K562 (cell line): Measurements from ENCODE around the gene IGFBP4. TPM values are rescaled to one million over a fixed set of nuclear protein-coding genes. Genes with fewer than 3 reads are reported as not detected.

ENCODE experiments used
- ATAC-seq: fragments of 200-7000 bp; cut with Tn5 transposase; 3 replicates; pipeline ENCODE4 v1.9.1; 2020; ENCODE audit warnings: moderate library complexity
- BruUV-seq: library from RNA; stranded (reverse); fragments of 400-500 nt; replicated peaks from 2 replicates; lab custom pipeline; 2021; lab: Mats Ljungman, UMichigan
- CTCF ChIA-PET: fragments of 300-600 bp; formaldehyde crosslinking; extraction: SDS; loops from one replicate; lab custom pipeline; 2021; ENCODE audit warnings: low intra/inter-chr PET ratio; lab: Yijun Ruan, JAX
- POLR2A ChIA-PET: fragments of 300-600, 350-650 bp; sonication (Branson Sonifier 250); formaldehyde crosslinking; extraction: SDS; loops from one replicate; lab custom pipeline; 2021; ENCODE audit warnings: antibody characterized with exemption, inconsistent platforms; lab: Yijun Ruan, JAX
- DNase-seq, 4 experiments: peaks; one replicate each; pipeline versions ENCODE4 v3.0.0 to v3.0.0-alpha.2; 2011 to 2018; ENCODE audit warnings: low spot score in 3 of 4, mixed read lengths in 3 of 4; ENCODE audit errors: extremely low read depth in 1 of 4
- FAIRE-seq: peaks from 2 replicates; lab custom pipeline; 2011; peaks lifted over from hg19 to GRCh38; lab: Jason Lieb, UNC
- H2AFZ ChIP-seq: 2 replicates; pipeline ENCODE4 v1.6.0; 2011; ENCODE audit warnings: low read depth, low read length, control low read depth, inconsistent platforms
- H3K27ac ChIP-seq: fragments of 200-600 bp; 3 replicates; pipeline ENCODE4 v1.8.0; 2011; ENCODE audit warnings: low read depth, mild to moderate bottlenecking, control low read depth, inconsistent platforms, low read length, moderate library complexity, mixed read lengths; ENCODE audit errors: extremely low read depth
- H3K27me3 ChIP-seq, 2 experiments: fragments of 300-600 bp in 1 of 2; 2 replicates in 1 of 2; 3 replicates in 1 of 2; pipeline versions ENCODE4 v1.6.0 to v1.8.0; 2011; ENCODE audit warnings: inconsistent platforms in 2 of 2, low read length in 2 of 2, mild to moderate bottlenecking in 1 of 2, mixed read lengths in 1 of 2, moderate library complexity in 1 of 2; ENCODE audit not compliant: control insufficient read depth in 2 of 2, insufficient read depth in 2 of 2
- H3K36me3 ChIP-seq: fragments of 300-600 bp; 3 replicates; pipeline ENCODE4 v1.8.0; 2011; ENCODE audit warnings: mild to moderate bottlenecking, low read length, inconsistent platforms; ENCODE audit not compliant: control insufficient read depth, insufficient read depth
- H3K4me1 ChIP-seq, 2 experiments: fragments of 200-600 bp in 1 of 2; replicated peaks in 1 of 2; 2 replicates in 1 of 2; 3 replicates in 1 of 2; pipeline versions ENCODE4 v1.5.1 to v1.8.0; 2011; ENCODE audit warnings: inconsistent platforms in 2 of 2, low read length in 2 of 2, mild to moderate bottlenecking in 1 of 2, mixed read lengths in 1 of 2, moderate library complexity in 1 of 2; ENCODE audit not compliant: control insufficient read depth in 2 of 2, insufficient read depth in 2 of 2
- H3K4me2 ChIP-seq: 2 replicates; pipeline ENCODE4 v1.6.1; 2011; ENCODE audit warnings: low read length, control low read depth, inconsistent platforms, mixed read lengths; ENCODE audit not compliant: insufficient read depth
- H3K4me3 ChIP-seq: fragments of 200-600 bp; sonication (generic), shearing (Covaris generic); 2 replicates; pipeline ENCODE4 v1.5.1; 2016; ENCODE audit warnings: control low read depth, inconsistent platforms
- H3K79me2 ChIP-seq: fragments of 200-600 bp; 3 replicates; pipeline ENCODE4 v1.8.0; 2011; ENCODE audit warnings: low read length, inconsistent platforms; ENCODE audit not compliant: control insufficient read depth, insufficient read depth
- H3K9ac ChIP-seq, 2 experiments: 2 replicates each; pipeline versions ENCODE4 v1.6.0 to v1.6.1; 2011; ENCODE audit warnings: low read depth in 2 of 2, low read length in 2 of 2, control low read depth in 1 of 2, inconsistent platforms in 1 of 2, mild to moderate bottlenecking in 1 of 2, mixed read lengths in 1 of 2; ENCODE audit not compliant: insufficient read depth in 1 of 2
- H3K9me1 ChIP-seq: one replicate; pipeline ENCODE4 v1.6.0; 2011; ENCODE audit warnings: inconsistent platforms, mild to moderate bottlenecking, low read length, moderate library complexity; ENCODE audit not compliant: control insufficient read depth, insufficient read depth
- H3K9me3 ChIP-seq: replicated peaks from 2 replicates; pipeline ENCODE4 v1.5.1; 2011; ENCODE audit warnings: low read depth, low read length, inconsistent platforms; ENCODE audit not compliant: control insufficient read depth, insufficient read depth
- H4K20me1 ChIP-seq: replicated peaks from 2 replicates; pipeline ENCODE4 v1.6.1; 2011; ENCODE audit warnings: low read length, inconsistent platforms, mixed read lengths; ENCODE audit not compliant: control insufficient read depth, insufficient read depth
- ARID1B ChIP-seq: fragments of 450-650 bp; IDR thresholded peaks from 2 replicates; pipeline ENCODE4 v1.6.1; 2016; ENCODE audit warnings: antibody characterized with exemption, mild to moderate bottlenecking, inconsistent platforms
- CBFB ChIP-seq: sonication (generic); formaldehyde crosslinking; IDR thresholded peaks from 2 replicates; pipeline ENCODE4 v1.4.0; 2020; ENCODE audit warnings: mild to moderate bottlenecking, missing genetic modification reagents
- HCFC1 ChIP-seq: IDR thresholded peaks from 2 replicates; pipeline ENCODE4 v1.6.1; 2012; ENCODE audit warnings: low read depth, low read length, improper control_type of control experiment
- KHSRP ChIP-seq: fragments of 450-650 bp; IDR thresholded peaks from 2 replicates; pipeline ENCODE4 v1.6.1; 2017
- KLF1 ChIP-seq: fragments of 450-650 bp; IDR thresholded peaks from 2 replicates; pipeline ENCODE4 v1.6.1; 2016; ENCODE audit warnings: missing genetic modification characterization, missing compliant biosample characterization
- MTA2 ChIP-seq: fragments of 450-650 bp; IDR thresholded peaks from 2 replicates; pipeline ENCODE4 v1.6.1; 2016; ENCODE audit warnings: low read depth
- PHB2 ChIP-seq: fragments of 450-650 bp; IDR thresholded peaks from 2 replicates; pipeline ENCODE4 v1.6.1; 2017; ENCODE audit warnings: low read depth
- PRPF4 ChIP-seq: fragments of 200-400 bp; formaldehyde crosslinking; IDR thresholded peaks from one replicate; pipeline ENCODE4 v1.6.1; 2017; ENCODE audit warnings: low read length, low read depth, mild to moderate bottlenecking; ENCODE audit not compliant: insufficient read depth, poor library complexity, severe bottlenecking
- SIRT6 ChIP-seq: IDR thresholded peaks from one replicate; pipeline ENCODE4 v1.6.1; 2012; ENCODE audit warnings: low read depth, mild to moderate bottlenecking, control low read depth, inconsistent platforms, low read length, moderate library complexity
- SP1 ChIP-seq: sonication (generic); formaldehyde crosslinking; IDR thresholded peaks from 2 replicates; pipeline ENCODE4 v1.8.1; 2022; ENCODE audit warnings: mild to moderate bottlenecking, missing genetic modification reagents
- ZNF121 ChIP-seq: sonication (generic); formaldehyde crosslinking; conservative IDR thresholded peaks from 2 replicates; pipeline ENCODE4 v1.8.0; 2022; ENCODE audit warnings: missing genetic modification reagents
- ZNF316 ChIP-seq: fragments of 450-650 bp; IDR thresholded peaks from 2 replicates; pipeline ENCODE4 v1.6.1; 2016
- ZNF436 ChIP-seq: fragments of 250-450, 450-650 bp; sonication (Bioruptor Pico); formaldehyde crosslinking; IDR thresholded peaks from 2 replicates; pipeline ENCODE4 v1.7.0; 2020; ENCODE audit warnings: mild to moderate bottlenecking
- WGBS: fragments of 100-300 bp; shearing (Covaris generic); methylation state at CpG from one replicate; pipeline ENCODE4 v1.1.6; 2016; ENCODE audit warnings: low coverage, mixed read lengths; ENCODE audit not compliant: insufficient coverage; ENCODE audit errors: missing lambda C conversion rate; 5-methylcytosine and 5-hydroxymethylcytosine counted together
- in situ Hi-C: fragments of 300-500 bp; cut with MboI; formaldehyde crosslinking; loops from 4 replicates; pipeline ENCODE4 v1.15.0; 2018; ENCODE audit warnings: inconsistent platforms, mixed read lengths
- intact Hi-C: fragments of 100-400 bp; cut with micrococcal nuclease; formaldehyde crosslinking; loops from 2 replicates; pipeline ENCODE4 v1.14.2; 2022
- polyA plus RNA-seq, 8 experiments: library from polyadenylated mRNA; depleted of rRNA in 4 of 8; stranded (reverse) in 5 of 8; unstranded in 3 of 8; fragments of >200 nt; fragmentation: Nextera tagmentation in 2 of 8; fragmentation: Illumina TruSeq in 1 of 8; extraction: Ambion mirVana in 2 of 8; extraction: Trizol in 1 of 8; gene quantifications; 2 replicates each; pipeline versions ENCODE4 v1.2.1 to v1.2.3, GENCODE V29; 2011 to 2014; ENCODE audit warnings: inconsistent platforms in 1 of 8, missing spikeins in 1 of 8
- total RNA-seq, 7 experiments: library from RNA; depleted of rRNA in 6 of 7; stranded (reverse); fragments of >200 nt in 6 of 7; fragmentation: Illumina TruSeq in 2 of 7; extraction: Trizol in 2 of 7; gene quantifications; 2 replicates each; pipeline versions ENCODE4 v1.2.1 to v1.2.3, GENCODE V29; 2011 to 2021; ENCODE audit warnings: low replicate concordance in 1 of 7
- TF ChIP-seq, protein P1 (sequence below): fragments of 250-450 bp; sonication (Bioruptor Pico); IDR thresholded peaks from 2 replicates; pipeline ENCODE4 v1.5.0; 2020; ENCODE audit warnings: mild to moderate bottlenecking, borderline replicate concordance
- TF ChIP-seq, protein P2 (sequence below): IDR thresholded peaks from 2 replicates; pipeline ENCODE4 v1.6.1; 2011; ENCODE audit warnings: borderline replicate concordance, low read depth, mild to moderate bottlenecking, moderate library complexity, low read length; ENCODE audit not compliant: insufficient read depth, poor library complexity, severe bottlenecking
- TF ChIP-seq, protein P3 (sequence below): IDR thresholded peaks from 2 replicates; pipeline ENCODE4 v1.6.1; 2011; ENCODE audit not compliant: insufficient read length; ENCODE audit errors: extremely low read depth
- TF ChIP-seq, protein P4 (sequence below): fragments of 250-450 bp; sonication (Bioruptor Pico); IDR thresholded peaks from 2 replicates; pipeline ENCODE4 v1.5.0; 2021; ENCODE audit warnings: mild to moderate bottlenecking, borderline replicate concordance

Gene IGFBP4
- total and polyA plus RNA-seq, 9 of the 15 experiments (the other 6 are each of a cell fraction or from before 2014, with no cell fraction given), result 8.8 to 99.8 (median 18.6) TPM

DNA sequence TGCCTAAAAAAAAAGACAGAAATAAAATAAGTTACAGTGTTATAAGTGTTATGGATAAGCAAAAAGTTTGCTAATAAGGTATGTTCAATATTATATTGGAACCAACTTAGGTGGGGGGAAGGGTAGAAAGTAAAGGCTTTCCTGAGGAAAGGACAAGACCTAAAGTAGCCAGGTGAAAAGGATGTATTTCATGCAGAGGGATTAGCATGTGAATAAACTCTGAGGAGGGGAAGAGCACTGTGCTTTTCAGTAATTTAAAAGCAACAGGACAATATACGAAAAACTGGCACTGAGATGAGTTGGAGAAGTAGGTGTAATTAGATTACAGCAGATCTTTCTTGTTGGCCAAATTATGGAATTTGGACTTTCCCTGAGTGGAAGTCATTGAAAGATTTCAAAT is 33.2 kb upstream of the IGFBP4 start:
- BruUV-seq, result no TSS peak
- H3K4me1 ChIP-seq, result no peaks in the 10 kb centered on the region; a peak in 2 of 5 replicates
- no peaks in the 10 kb centered on the region for H3K9me3 ChIP-seq
- WGBS, result 100% methylated on average over 1 of the region's 1 CpG
- no peak overlapping the region for H2AFZ ChIP-seq
- H4K20me1 ChIP-seq, result no peaks in the 10 kb centered on the region
- CTCF ChIA-PET, result no interaction called here
- H3K27ac ChIP-seq, result no peak overlapping the region
- H3K4me3 ChIP-seq, result no peak overlapping the region
- no peaks in the 10 kb centered on the region for H3K27me3 ChIP-seq
- intact Hi-C loops (no loop called here), in situ Hi-C loops (no loop called here)
- no peak overlapping the region for H3K4me2 ChIP-seq
- DNase-seq (no peak), FAIRE-seq (no peak), ATAC-seq (no peak)
- no peak overlapping the region for H3K9ac ChIP-seq
- H3K79me2 ChIP-seq, result peaks cover 18% of the 10 kb centered on the region
- peaks cover 91% of the 10 kb centered on the region for H3K36me3 ChIP-seq
- no peaks in the 10 kb centered on the region for H3K9me1 ChIP-seq
- POLR2A ChIA-PET, result interaction anchor here (1.2 to 4.4 kb wide), 2 partner anchors 8 to 13 kb away, joined by 3 to 27 read pairs; partner anchors contain the start of gene TOP2A
- TF ChIP-seq ARID1B (no peak), ZNF316 (no peak), CBFB (CRISPR knock-in tag) (no peak), ZNF436 (CRISPR knock-in tag) (no peak), SIRT6 (no peak), KLF1 (tag) (no peak), PHB2 (no peak), SP1 (CRISPR knock-in tag) (no peak), PRPF4 (no peak), KHSRP (no peak), MTA2 (no peak), ZNF121 (CRISPR knock-in tag) (no peak), HCFC1 (no peak)
- TF ChIP-seq, protein P1, sequence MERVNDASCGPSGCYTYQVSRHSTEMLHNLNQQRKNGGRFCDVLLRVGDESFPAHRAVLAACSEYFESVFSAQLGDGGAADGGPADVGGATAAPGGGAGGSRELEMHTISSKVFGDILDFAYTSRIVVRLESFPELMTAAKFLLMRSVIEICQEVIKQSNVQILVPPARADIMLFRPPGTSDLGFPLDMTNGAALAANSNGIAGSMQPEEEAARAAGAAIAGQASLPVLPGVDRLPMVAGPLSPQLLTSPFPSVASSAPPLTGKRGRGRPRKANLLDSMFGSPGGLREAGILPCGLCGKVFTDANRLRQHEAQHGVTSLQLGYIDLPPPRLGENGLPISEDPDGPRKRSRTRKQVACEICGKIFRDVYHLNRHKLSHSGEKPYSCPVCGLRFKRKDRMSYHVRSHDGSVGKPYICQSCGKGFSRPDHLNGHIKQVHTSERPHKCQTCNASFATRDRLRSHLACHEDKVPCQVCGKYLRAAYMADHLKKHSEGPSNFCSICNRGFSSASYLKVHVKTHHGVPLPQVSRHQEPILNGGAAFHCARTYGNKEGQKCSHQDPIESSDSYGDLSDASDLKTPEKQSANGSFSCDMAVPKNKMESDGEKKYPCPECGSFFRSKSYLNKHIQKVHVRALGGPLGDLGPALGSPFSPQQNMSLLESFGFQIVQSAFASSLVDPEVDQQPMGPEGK (CRISPR knock-in tag), result no peak
- TF ChIP-seq, protein P2, sequence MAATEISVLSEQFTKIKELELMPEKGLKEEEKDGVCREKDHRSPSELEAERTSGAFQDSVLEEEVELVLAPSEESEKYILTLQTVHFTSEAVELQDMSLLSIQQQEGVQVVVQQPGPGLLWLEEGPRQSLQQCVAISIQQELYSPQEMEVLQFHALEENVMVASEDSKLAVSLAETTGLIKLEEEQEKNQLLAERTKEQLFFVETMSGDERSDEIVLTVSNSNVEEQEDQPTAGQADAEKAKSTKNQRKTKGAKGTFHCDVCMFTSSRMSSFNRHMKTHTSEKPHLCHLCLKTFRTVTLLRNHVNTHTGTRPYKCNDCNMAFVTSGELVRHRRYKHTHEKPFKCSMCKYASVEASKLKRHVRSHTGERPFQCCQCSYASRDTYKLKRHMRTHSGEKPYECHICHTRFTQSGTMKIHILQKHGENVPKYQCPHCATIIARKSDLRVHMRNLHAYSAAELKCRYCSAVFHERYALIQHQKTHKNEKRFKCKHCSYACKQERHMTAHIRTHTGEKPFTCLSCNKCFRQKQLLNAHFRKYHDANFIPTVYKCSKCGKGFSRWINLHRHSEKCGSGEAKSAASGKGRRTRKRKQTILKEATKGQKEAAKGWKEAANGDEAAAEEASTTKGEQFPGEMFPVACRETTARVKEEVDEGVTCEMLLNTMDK, result no peak
- TF ChIP-seq, protein P3, sequence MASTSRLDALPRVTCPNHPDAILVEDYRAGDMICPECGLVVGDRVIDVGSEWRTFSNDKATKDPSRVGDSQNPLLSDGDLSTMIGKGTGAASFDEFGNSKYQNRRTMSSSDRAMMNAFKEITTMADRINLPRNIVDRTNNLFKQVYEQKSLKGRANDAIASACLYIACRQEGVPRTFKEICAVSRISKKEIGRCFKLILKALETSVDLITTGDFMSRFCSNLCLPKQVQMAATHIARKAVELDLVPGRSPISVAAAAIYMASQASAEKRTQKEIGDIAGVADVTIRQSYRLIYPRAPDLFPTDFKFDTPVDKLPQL, result no peak
- TF ChIP-seq, protein P4, sequence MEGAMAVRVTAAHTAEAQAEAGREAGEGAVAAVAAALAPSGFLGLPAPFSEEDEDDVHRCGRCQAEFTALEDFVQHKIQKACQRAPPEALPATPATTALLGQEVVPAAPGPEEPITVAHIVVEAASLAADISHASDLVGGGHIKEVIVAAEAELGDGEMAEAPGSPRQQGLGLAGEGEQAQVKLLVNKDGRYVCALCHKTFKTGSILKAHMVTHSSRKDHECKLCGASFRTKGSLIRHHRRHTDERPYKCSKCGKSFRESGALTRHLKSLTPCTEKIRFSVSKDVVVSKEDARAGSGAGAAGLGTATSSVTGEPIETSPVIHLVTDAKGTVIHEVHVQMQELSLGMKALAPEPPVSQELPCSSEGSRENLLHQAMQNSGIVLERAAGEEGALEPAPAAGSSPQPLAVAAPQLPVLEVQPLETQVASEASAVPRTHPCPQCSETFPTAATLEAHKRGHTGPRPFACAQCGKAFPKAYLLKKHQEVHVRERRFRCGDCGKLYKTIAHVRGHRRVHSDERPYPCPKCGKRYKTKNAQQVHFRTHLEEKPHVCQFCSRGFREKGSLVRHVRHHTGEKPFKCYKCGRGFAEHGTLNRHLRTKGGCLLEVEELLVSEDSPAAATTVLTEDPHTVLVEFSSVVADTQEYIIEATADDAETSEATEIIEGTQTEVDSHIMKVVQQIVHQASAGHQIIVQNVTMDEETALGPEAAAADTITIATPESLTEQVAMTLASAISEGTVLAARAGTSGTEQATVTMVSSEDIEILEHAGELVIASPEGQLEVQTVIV (CRISPR knock-in tag), result no peak
